K562 (cell line): ENCODE results near the gene PHYH. TPM values are rescaled to one million over a fixed set of nuclear protein-coding genes. Genes with fewer than 3 reads are reported as not detected.

Experiments used
- ATAC-seq: fragments of 200-7000 bp; cut with Tn5 transposase; 3 replicates; pipeline ENCODE4 v1.9.1; 2020; ENCODE audit warnings: moderate library complexity
- BruUV-seq: library from RNA; stranded (reverse); fragments of 400-500 nt; replicated peaks from 2 replicates; lab custom pipeline; 2021; lab: Mats Ljungman, UMichigan
- CTCF ChIA-PET: fragments of 300-600 bp; formaldehyde crosslinking; extraction: SDS; loops from one replicate; lab custom pipeline; 2021; ENCODE audit warnings: low intra/inter-chr PET ratio; lab: Yijun Ruan, JAX
- POLR2A ChIA-PET: fragments of 300-600, 350-650 bp; sonication (Branson Sonifier 250); formaldehyde crosslinking; extraction: SDS; loops from one replicate; lab custom pipeline; 2021; ENCODE audit warnings: antibody characterized with exemption, inconsistent platforms; lab: Yijun Ruan, JAX
- DNase-seq, 4 experiments: peaks; one replicate each; pipeline versions ENCODE4 v3.0.0 to v3.0.0-alpha.2; 2011 to 2018; ENCODE audit warnings: low spot score in 3 of 4, mixed read lengths in 3 of 4; ENCODE audit errors: extremely low read depth in 1 of 4
- FAIRE-seq: peaks from 2 replicates; lab custom pipeline; 2011; peaks lifted over from hg19 to GRCh38; lab: Jason Lieb, UNC
- H2AFZ ChIP-seq: 2 replicates; pipeline ENCODE4 v1.6.0; 2011; ENCODE audit warnings: low read depth, low read length, control low read depth, inconsistent platforms
- H3K27ac ChIP-seq: fragments of 200-600 bp; 3 replicates; pipeline ENCODE4 v1.8.0; 2011; ENCODE audit warnings: low read depth, mild to moderate bottlenecking, control low read depth, inconsistent platforms, low read length, moderate library complexity, mixed read lengths; ENCODE audit errors: extremely low read depth
- H3K27me3 ChIP-seq, 2 experiments: fragments of 300-600 bp in 1 of 2; 2 replicates in 1 of 2; 3 replicates in 1 of 2; pipeline versions ENCODE4 v1.6.0 to v1.8.0; 2011; ENCODE audit warnings: inconsistent platforms in 2 of 2, low read length in 2 of 2, mild to moderate bottlenecking in 1 of 2, mixed read lengths in 1 of 2, moderate library complexity in 1 of 2; ENCODE audit not compliant: control insufficient read depth in 2 of 2, insufficient read depth in 2 of 2
- H3K36me3 ChIP-seq: fragments of 300-600 bp; 3 replicates; pipeline ENCODE4 v1.8.0; 2011; ENCODE audit warnings: mild to moderate bottlenecking, low read length, inconsistent platforms; ENCODE audit not compliant: control insufficient read depth, insufficient read depth
- H3K4me1 ChIP-seq, 2 experiments: fragments of 200-600 bp in 1 of 2; replicated peaks in 1 of 2; 2 replicates in 1 of 2; 3 replicates in 1 of 2; pipeline versions ENCODE4 v1.5.1 to v1.8.0; 2011; ENCODE audit warnings: inconsistent platforms in 2 of 2, low read length in 2 of 2, mild to moderate bottlenecking in 1 of 2, mixed read lengths in 1 of 2, moderate library complexity in 1 of 2; ENCODE audit not compliant: control insufficient read depth in 2 of 2, insufficient read depth in 2 of 2
- H3K4me2 ChIP-seq: 2 replicates; pipeline ENCODE4 v1.6.1; 2011; ENCODE audit warnings: low read length, control low read depth, inconsistent platforms, mixed read lengths; ENCODE audit not compliant: insufficient read depth
- H3K4me3 ChIP-seq: fragments of 200-600 bp; sonication (generic), shearing (Covaris generic); 2 replicates; pipeline ENCODE4 v1.5.1; 2016; ENCODE audit warnings: control low read depth, inconsistent platforms
- H3K79me2 ChIP-seq: fragments of 200-600 bp; 3 replicates; pipeline ENCODE4 v1.8.0; 2011; ENCODE audit warnings: low read length, inconsistent platforms; ENCODE audit not compliant: control insufficient read depth, insufficient read depth
- H3K9ac ChIP-seq, 2 experiments: 2 replicates each; pipeline versions ENCODE4 v1.6.0 to v1.6.1; 2011; ENCODE audit warnings: low read depth in 2 of 2, low read length in 2 of 2, control low read depth in 1 of 2, inconsistent platforms in 1 of 2, mild to moderate bottlenecking in 1 of 2, mixed read lengths in 1 of 2; ENCODE audit not compliant: insufficient read depth in 1 of 2
- H3K9me1 ChIP-seq: one replicate; pipeline ENCODE4 v1.6.0; 2011; ENCODE audit warnings: inconsistent platforms, mild to moderate bottlenecking, low read length, moderate library complexity; ENCODE audit not compliant: control insufficient read depth, insufficient read depth
- H3K9me3 ChIP-seq: replicated peaks from 2 replicates; pipeline ENCODE4 v1.5.1; 2011; ENCODE audit warnings: low read depth, low read length, inconsistent platforms; ENCODE audit not compliant: control insufficient read depth, insufficient read depth
- H4K20me1 ChIP-seq: replicated peaks from 2 replicates; pipeline ENCODE4 v1.6.1; 2011; ENCODE audit warnings: low read length, inconsistent platforms, mixed read lengths; ENCODE audit not compliant: control insufficient read depth, insufficient read depth
- BACH1 ChIP-seq: fragments of 200-800 bp; sonication (Bioruptor generic); IDR thresholded peaks from 2 replicates; pipeline ENCODE4 v1.6.1; 2016; ENCODE audit warnings: missing genetic modification characterization, missing compliant biosample characterization
- BMI1 ChIP-seq: fragments of 150-350 bp; IDR thresholded peaks from 2 replicates; pipeline ENCODE4 v1.6.1; 2014; ENCODE audit warnings: low read length
- ETV5 ChIP-seq: sonication (generic); formaldehyde crosslinking; IDR thresholded peaks from 2 replicates; pipeline ENCODE4 v1.4.0; 2020; ENCODE audit warnings: low read depth, mild to moderate bottlenecking, missing genetic modification reagents
- FOSL1 ChIP-seq: fragments of 200-800 bp; sonication (Bioruptor generic); conservative IDR thresholded peaks from 2 replicates; pipeline ENCODE4 v1.6.1; 2016; ENCODE audit warnings: missing genetic modification characterization, missing compliant biosample characterization
- GABPB1 ChIP-seq: sonication (generic); formaldehyde crosslinking; IDR thresholded peaks from 2 replicates; pipeline ENCODE4 v1.8.0; 2022; ENCODE audit warnings: mild to moderate bottlenecking, missing genetic modification reagents
- MCM3 ChIP-seq: fragments of 450-650 bp; IDR thresholded peaks from 2 replicates; pipeline ENCODE4 v1.6.1; 2016
- MTA1 ChIP-seq: fragments of 450-650 bp; IDR thresholded peaks from 2 replicates; pipeline ENCODE4 v1.6.1; 2017; ENCODE audit warnings: borderline replicate concordance
- NELFE ChIP-seq: IDR thresholded peaks from 2 replicates; pipeline ENCODE4 v1.6.1; 2011; ENCODE audit warnings: mild to moderate bottlenecking; ENCODE audit not compliant: insufficient read depth, insufficient read length
- NFE2 ChIP-seq: IDR thresholded peaks from 2 replicates; pipeline ENCODE4 v1.6.1; 2014; ENCODE audit warnings: antibody characterized with exemption, low read depth
- NRF1 ChIP-seq, 2 experiments: fragments of 450-650 bp; IDR thresholded peaks in 1 of 2; conservative IDR thresholded peaks in 1 of 2; 2 replicates each; pipeline ENCODE4 v1.6.1; 2014; ENCODE audit warnings: mild to moderate bottlenecking in 2 of 2
- PHF8 ChIP-seq: fragments of 200-600 bp; sonication (generic); IDR thresholded peaks from 2 replicates; pipeline ENCODE4 v1.6.1; 2012; ENCODE audit warnings: mixed run types, mild to moderate bottlenecking, inconsistent platforms, low read length, moderate library complexity, borderline replicate concordance
- POLR2B ChIP-seq: fragments of 450-650 bp; IDR thresholded peaks from 2 replicates; pipeline ENCODE4 v1.6.1; 2018; ENCODE audit warnings: low read depth; ENCODE audit not compliant: partially characterized antibody
- RBBP5 ChIP-seq: fragments of 200-600 bp; sonication (generic); IDR thresholded peaks from 2 replicates; pipeline ENCODE4 v1.6.1; 2012; ENCODE audit warnings: borderline replicate concordance, mild to moderate bottlenecking, low read length, control low read depth, inconsistent platforms; ENCODE audit not compliant: insufficient read depth, poor library complexity, severe bottlenecking
- SMAD2 ChIP-seq: fragments of 150-350 bp; IDR thresholded peaks from 2 replicates; pipeline ENCODE4 v1.6.1; 2014; ENCODE audit warnings: low read depth, mild to moderate bottlenecking, low read length
- TEAD4 ChIP-seq, 2 experiments: sonication (generic) in 1 of 2; formaldehyde crosslinking in 1 of 2; IDR thresholded peaks; 2 replicates each; pipeline versions ENCODE4 v1.6.1 to v1.8.0; 2012 to 2022; ENCODE audit warnings: borderline replicate concordance in 1 of 2, inconsistent platforms in 1 of 2, low read length in 1 of 2, mild to moderate bottlenecking in 1 of 2, missing genetic modification reagents in 1 of 2
- ZZZ3 ChIP-seq: fragments of 450-650 bp; IDR thresholded peaks from 2 replicates; pipeline ENCODE4 v1.6.1; 2016; ENCODE audit warnings: antibody characterized with exemption, mild to moderate bottlenecking, moderate library complexity
- WGBS: fragments of 100-300 bp; shearing (Covaris generic); methylation state at CpG from one replicate; pipeline ENCODE4 v1.1.6; 2016; ENCODE audit warnings: low coverage, mixed read lengths; ENCODE audit not compliant: insufficient coverage; ENCODE audit errors: missing lambda C conversion rate; 5-methylcytosine and 5-hydroxymethylcytosine counted together
- in situ Hi-C: fragments of 300-500 bp; cut with MboI; formaldehyde crosslinking; loops from 4 replicates; pipeline ENCODE4 v1.15.0; 2018; ENCODE audit warnings: inconsistent platforms, mixed read lengths
- intact Hi-C: fragments of 100-400 bp; cut with micrococcal nuclease; formaldehyde crosslinking; loops from 2 replicates; pipeline ENCODE4 v1.14.2; 2022
- polyA plus RNA-seq, 8 experiments: library from polyadenylated mRNA; depleted of rRNA in 4 of 8; stranded (reverse) in 5 of 8; unstranded in 3 of 8; fragments of >200 nt; fragmentation: Nextera tagmentation in 2 of 8; fragmentation: Illumina TruSeq in 1 of 8; extraction: Ambion mirVana in 2 of 8; extraction: Trizol in 1 of 8; gene quantifications; 2 replicates each; pipeline versions ENCODE4 v1.2.1 to v1.2.3, GENCODE V29; 2011 to 2014; ENCODE audit warnings: inconsistent platforms in 1 of 8, missing spikeins in 1 of 8
- total RNA-seq, 7 experiments: library from RNA; depleted of rRNA in 6 of 7; stranded (reverse); fragments of >200 nt in 6 of 7; fragmentation: Illumina TruSeq in 2 of 7; extraction: Trizol in 2 of 7; gene quantifications; 2 replicates each; pipeline versions ENCODE4 v1.2.1 to v1.2.3, GENCODE V29; 2011 to 2021; ENCODE audit warnings: low replicate concordance in 1 of 7
- TF ChIP-seq, protein P1 (sequence below): sonication (generic); IDR thresholded peaks from 2 replicates; pipeline ENCODE4 v1.6.1; 2016
- TF ChIP-seq, protein P2 (sequence below), 2 experiments: fragments of 450-650 bp in 1 of 2; sonication (generic) in 1 of 2; formaldehyde crosslinking in 1 of 2; IDR thresholded peaks in 1 of 2; conservative IDR thresholded peaks in 1 of 2; 2 replicates each; pipeline versions ENCODE4 v1.6.1 to v1.8.1; 2016 to 2023; ENCODE audit warnings: mild to moderate bottlenecking in 2 of 2, moderate library complexity in 2 of 2, inconsistent platforms in 1 of 2, missing genetic modification reagents in 1 of 2
- TF ChIP-seq, protein P3 (sequence below): fragments of 450-650 bp; formaldehyde crosslinking; conservative IDR thresholded peaks from 2 replicates; pipeline ENCODE4 v1.4.0; 2022; ENCODE audit warnings: mild to moderate bottlenecking, missing genetic modification characterization

Gene PHYH
- total and polyA plus RNA-seq, 9 of the 15 experiments (the other 6 are each of a cell fraction or from before 2014, with no cell fraction given), result 3.8 to 6.9 (median 5.7) TPM

DNA sequence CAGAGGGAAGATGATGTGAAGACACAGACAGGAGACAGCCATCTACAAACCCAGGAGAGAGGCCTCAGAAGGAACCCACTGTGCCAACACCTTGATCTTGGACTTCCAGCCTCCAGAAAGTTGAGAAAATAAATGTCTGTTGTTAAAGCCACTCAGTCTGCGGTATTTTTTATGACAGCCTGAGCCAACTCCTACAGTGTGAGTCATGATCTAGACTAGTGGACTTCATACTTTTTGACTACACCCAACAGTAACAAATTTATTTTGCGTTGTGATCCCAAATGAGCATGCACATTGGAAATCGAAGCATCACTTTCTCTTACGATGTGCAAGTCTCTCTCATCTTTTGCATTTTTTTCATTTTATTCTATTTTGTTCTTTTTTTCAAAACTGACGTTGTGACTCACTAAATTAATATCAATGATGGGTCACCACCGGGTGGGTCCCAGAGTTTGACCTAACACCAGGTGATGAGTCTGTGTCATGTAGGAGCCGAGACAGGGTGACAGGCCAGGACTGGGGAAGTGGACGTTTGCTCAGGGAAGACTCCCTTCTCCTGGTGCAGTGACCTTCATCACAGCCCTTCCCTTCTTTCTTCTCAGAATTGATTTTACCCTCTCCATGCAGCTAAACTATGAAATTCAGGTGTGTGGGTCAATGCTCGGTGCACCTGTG is 28.9 kb downstream of the PHYH start:
- H3K4me1 ChIP-seq, result peaks cover 21 to 24% of the 10 kb centered on the region in 2 experiments; a peak in 4 of 5 replicates
- ChIA-PET POLR2A (no interaction called here), CTCF (no interaction called here)
- no peaks in the 10 kb centered on the region for H3K36me3 ChIP-seq
- no peaks in the 10 kb centered on the region for H3K79me2 ChIP-seq
- peak overlapping the region; percentile 52; the same call in 1 of the 3 replicates for H3K27ac ChIP-seq
- H3K4me2 ChIP-seq, result peak overlapping the region; percentile 73
- H3K9me3 ChIP-seq, result no peaks in the 10 kb centered on the region
- peak overlapping the region; percentile 93 for H2AFZ ChIP-seq
- H4K20me1 ChIP-seq, result no peaks in the 10 kb centered on the region
- ATAC-seq (peak; percentile 51; the same call in 2 of the 3 replicates), FAIRE-seq (no peak), DNase-seq (peak; percentile 20 to 30 (median 26))
- H3K4me3 ChIP-seq, result no peak overlapping the region
- intact Hi-C loops (loop anchor here (1.0 to 10.0 kb wide), 4 partner anchors 31 to 106 kb away; partner anchors contain the start of gene MCM10), in situ Hi-C loops (no loop called here)
- no TSS peak for BruUV-seq
- H3K9me1 ChIP-seq, result no peaks in the 10 kb centered on the region
- no peak overlapping the region; a peak in 1 of 4 replicates for H3K9ac ChIP-seq
- 22% methylated on average over 8 of the region's 9 CpGs for WGBS
- no peaks in the 10 kb centered on the region for H3K27me3 ChIP-seq
- TF ChIP-seq, protein P1, sequence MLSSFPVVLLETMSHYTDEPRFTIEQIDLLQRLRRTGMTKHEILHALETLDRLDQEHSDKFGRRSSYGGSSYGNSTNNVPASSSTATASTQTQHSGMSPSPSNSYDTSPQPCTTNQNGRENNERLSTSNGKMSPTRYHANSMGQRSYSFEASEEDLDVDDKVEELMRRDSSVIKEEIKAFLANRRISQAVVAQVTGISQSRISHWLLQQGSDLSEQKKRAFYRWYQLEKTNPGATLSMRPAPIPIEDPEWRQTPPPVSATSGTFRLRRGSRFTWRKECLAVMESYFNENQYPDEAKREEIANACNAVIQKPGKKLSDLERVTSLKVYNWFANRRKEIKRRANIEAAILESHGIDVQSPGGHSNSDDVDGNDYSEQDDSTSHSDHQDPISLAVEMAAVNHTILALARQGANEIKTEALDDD, result peak; percentile 44; the same call in 1 of the 2 replicates
- TF ChIP-seq, protein P2, sequence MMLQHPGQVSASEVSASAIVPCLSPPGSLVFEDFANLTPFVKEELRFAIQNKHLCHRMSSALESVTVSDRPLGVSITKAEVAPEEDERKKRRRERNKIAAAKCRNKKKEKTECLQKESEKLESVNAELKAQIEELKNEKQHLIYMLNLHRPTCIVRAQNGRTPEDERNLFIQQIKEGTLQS (IDR thresholded peaks at IDR 0.05), result peak; percentile 52
- TF ChIP-seq, protein P2 (CRISPR knock-in tag; conservative IDR thresholded peaks at IDR 0.05), result no peak
- TF ChIP-seq NFE2 (0 out of 2 replicates have a peak, but pooled peaks have one; percentile 6), TEAD4 (IDR thresholded peaks at IDR 0.05; ENCODE audit: low read length) (0 out of 2 replicates have a peak, but pooled peaks have one; percentile 22), TEAD4 (CRISPR knock-in tag; IDR thresholded peaks at IDR 0.05; ENCODE audit: borderline replicate concordance) (no peak), ZZZ3 (no peak), PHF8 (0 out of 2 replicates have a peak, but pooled peaks have one; percentile 6), FOSL1 (tag) (peak; percentile 79), MTA1 (no peak), BMI1 (no peak), NRF1 (conservative IDR thresholded peaks at IDR 0.05 in 1 of 2, IDR thresholded peaks at IDR 0.05 in 1 of 2) (no peak), POLR2B (no peak), ETV5 (peak; percentile 57; the same call in 1 of the 2 replicates), NELFE (no peak), BACH1 (no peak), SMAD2 (no peak), MCM3 (no peak), RBBP5 (peak; percentile 30), GABPB1 (CRISPR knock-in tag) (no peak)
- TF ChIP-seq, protein P3, sequence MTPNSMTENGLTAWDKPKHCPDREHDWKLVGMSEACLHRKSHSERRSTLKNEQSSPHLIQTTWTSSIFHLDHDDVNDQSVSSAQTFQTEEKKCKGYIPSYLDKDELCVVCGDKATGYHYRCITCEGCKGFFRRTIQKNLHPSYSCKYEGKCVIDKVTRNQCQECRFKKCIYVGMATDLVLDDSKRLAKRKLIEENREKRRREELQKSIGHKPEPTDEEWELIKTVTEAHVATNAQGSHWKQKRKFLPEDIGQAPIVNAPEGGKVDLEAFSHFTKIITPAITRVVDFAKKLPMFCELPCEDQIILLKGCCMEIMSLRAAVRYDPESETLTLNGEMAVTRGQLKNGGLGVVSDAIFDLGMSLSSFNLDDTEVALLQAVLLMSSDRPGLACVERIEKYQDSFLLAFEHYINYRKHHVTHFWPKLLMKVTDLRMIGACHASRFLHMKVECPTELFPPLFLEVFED (CRISPR knock-in tag), result no peak
